H1 (cell line): ENCODE data around the gene NCCRP1. TPM values are rescaled to one million over a fixed set of nuclear protein-coding genes. Genes with fewer than 3 reads are reported as not detected.

Source experiments
- HDAC2 ChIP-seq, 2 experiments: fragments of 300-600 bp in 1 of 2; sonication (generic) in 1 of 2; IDR thresholded peaks; 2 replicates each; pipeline ENCODE4 v1.6.1; 2011 to 2012; ENCODE audit warnings: low read depth in 2 of 2, low read length in 2 of 2, mild to moderate bottlenecking in 2 of 2, moderate library complexity in 2 of 2, borderline replicate concordance in 1 of 2, inconsistent platforms in 1 of 2
- HDAC6 ChIP-seq: IDR thresholded peaks from one replicate; pipeline ENCODE4 v1.7.1; 2012; ENCODE audit warnings: low read depth, mild to moderate bottlenecking, inconsistent platforms, low read length, moderate library complexity
- JUN ChIP-seq: IDR thresholded peaks from 2 replicates; pipeline ENCODE4 v1.6.1; 2011; ENCODE audit warnings: low read depth, mild to moderate bottlenecking, improper control_type of control experiment, low read length
- SP1 ChIP-seq: IDR thresholded peaks from 2 replicates; pipeline ENCODE4 v1.6.1; 2011; ENCODE audit warnings: low read depth, low read length
- polyA plus RNA-seq, 7 experiments: library from polyadenylated mRNA; depleted of rRNA in 3 of 7; stranded (reverse) in 5 of 7; unstranded in 2 of 7; fragments of >200 nt in 5 of 7; fragments of 200-250 nt in 2 of 7; gene quantifications; 1 replicate in 5 of 7; 2 replicates in 1 of 7; 4 replicates in 1 of 7; pipeline versions ENCODE4 v1.2.1 to v1.2.3, GENCODE V29; 2011 to 2013; ENCODE audit warnings: missing spikeins in 2 of 7, mixed read lengths in 2 of 7
- total RNA-seq: library from RNA; stranded (reverse); fragmentation: NEBNext Ultra II Directional; extraction: Animal tissue kit (Norgen Biotek cat#: 25700); gene quantifications from 2 replicates; pipeline ENCODE4 v1.2.1, GENCODE V29; 2021

Gene NCCRP1
- total and polyA plus RNA-seq, 2 of the 8 experiments (the other 6 are each of a cell fraction or from before 2014, with no cell fraction given): 2.8 to 7.9 TPM

DNA sequence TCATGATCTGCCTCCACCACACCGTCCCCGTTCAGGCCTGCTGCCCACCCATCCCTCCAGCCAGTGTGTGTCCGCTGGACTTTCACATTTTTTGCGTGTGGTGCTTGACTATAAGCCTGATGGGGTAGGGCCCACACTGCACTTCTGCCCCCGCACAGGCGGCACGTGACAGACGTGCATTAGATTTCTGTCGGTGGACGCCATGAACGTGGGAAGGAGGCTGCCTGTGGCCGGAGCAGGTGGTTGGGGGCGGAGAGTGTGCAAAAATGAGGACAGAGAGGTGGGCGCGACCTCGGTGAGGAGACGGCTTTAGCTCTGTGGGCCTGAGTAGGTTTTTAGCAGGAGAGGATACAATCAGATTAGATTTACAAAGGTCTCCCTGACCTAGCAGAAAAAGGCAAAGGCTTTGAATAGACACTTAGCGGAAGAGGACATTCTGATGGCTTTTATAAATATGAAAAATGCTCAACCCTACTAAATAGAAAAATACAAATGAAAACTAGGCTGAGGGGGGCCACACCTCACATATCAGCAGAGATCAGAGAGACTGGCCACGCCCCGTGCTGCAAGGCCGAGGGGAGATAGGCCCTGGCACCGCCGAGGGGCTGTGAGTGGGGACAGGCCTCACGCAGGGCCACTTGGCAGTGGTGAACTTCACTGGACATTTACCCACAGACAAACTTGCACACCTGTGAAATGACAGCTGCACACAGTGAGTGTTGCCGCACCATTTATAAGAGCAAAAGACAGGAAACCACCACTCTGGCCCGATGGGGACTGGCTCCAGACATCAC lies 45.8 kb upstream of the NCCRP1 start (continued):
- no peak for TF ChIP-seq SP1
- no peak for TF ChIP-seq JUN
- no peak for TF ChIP-seq HDAC2 (IDR thresholded peaks at IDR 0.05; ENCODE audit: borderline replicate concordance in 1 of 2, low read depth in 2 of 2, low read length in 2 of 2)
- TF ChIP-seq HDAC6: no peak
